IMR-90 (cell line): ENCODE results near the gene NDUFA13. TPM values are rescaled to one million over a fixed set of nuclear protein-coding genes. Genes with fewer than 3 reads are reported as not detected.

ENCODE experiments used
- ATAC-seq: fragments of 200-7000 bp; cut with Tn5 transposase; 2 replicates; pipeline ENCODE4 v1.9.1; 2020; ENCODE audit warnings: low read depth, mild to moderate bottlenecking, moderate library complexity
- BruUV-seq: library from RNA; stranded (reverse); fragments of 400-500 nt; replicated peaks from 2 replicates; lab custom pipeline; 2021; lab: Mats Ljungman, UMichigan
- CTCF ChIA-PET: fragments of 300-600 bp; formaldehyde crosslinking; extraction: SDS; loops from one replicate; lab custom pipeline; 2021; ENCODE audit warnings: antibody characterized with exemption; lab: Yijun Ruan, JAX
- POLR2A ChIA-PET: fragments of 300-600 bp; sonication (Branson Sonifier 250); formaldehyde crosslinking; loops from one replicate; lab custom pipeline; 2022; ENCODE audit warnings: antibody characterized with exemption; ENCODE audit not compliant: unreplicated experiment; lab: Charles Lee
- DNase-seq: peaks from one replicate; pipeline ENCODE4 v3.0.0; 2013
- H2AFZ ChIP-seq: replicated peaks from 2 replicates; pipeline ENCODE3; 2013; ENCODE audit warnings: low read length, mild to moderate bottlenecking; ENCODE audit not compliant: poor library complexity
- H2AK5ac ChIP-seq: 2 replicates; pipeline ENCODE4 v1.6.1; 2013; ENCODE audit warnings: low read depth, low read length, inconsistent platforms
- H2AK9ac ChIP-seq: replicated peaks from 2 replicates; pipeline ENCODE3; 2013; ENCODE audit warnings: mild to moderate bottlenecking, low read depth, low read length, moderate library complexity; ENCODE audit not compliant: poor library complexity
- H2BK120ac ChIP-seq: 2 replicates; pipeline ENCODE4 v1.6.1; 2013; ENCODE audit warnings: low read depth, low read length, inconsistent platforms
- H2BK15ac ChIP-seq: 3 replicates; pipeline ENCODE4 v1.6.1; 2013; ENCODE audit warnings: low read depth, low read length, inconsistent platforms
- H2BK20ac ChIP-seq: 2 replicates; pipeline ENCODE4 v1.6.1; 2013; ENCODE audit warnings: low read depth, mild to moderate bottlenecking, inconsistent platforms, low read length, moderate library complexity
- H2BK5ac ChIP-seq: 2 replicates; pipeline ENCODE4 v1.6.1; 2013; ENCODE audit warnings: mild to moderate bottlenecking, low read depth, low read length, inconsistent platforms; ENCODE audit not compliant: poor library complexity, severe bottlenecking
- H3K14ac ChIP-seq: replicated peaks from 2 replicates; pipeline ENCODE4 v1.6.1; 2013; ENCODE audit warnings: low read depth, low read length, inconsistent platforms
- H3K18ac ChIP-seq: 2 replicates; pipeline ENCODE4 v1.6.1; 2013; ENCODE audit warnings: low read depth, low read length, control low read depth
- H3K23ac ChIP-seq: 2 replicates; pipeline ENCODE4 v1.6.1; 2013; ENCODE audit warnings: low read depth, low read length, inconsistent platforms
- H3K27ac ChIP-seq: 2 replicates; pipeline ENCODE4 v1.5.1; 2013; ENCODE audit warnings: mild to moderate bottlenecking, control low read depth, low read length; ENCODE audit not compliant: insufficient read depth
- H3K27me3 ChIP-seq: 2 replicates; pipeline ENCODE4 v1.6.1; 2013; ENCODE audit warnings: low read length; ENCODE audit not compliant: control insufficient read depth, insufficient read depth
- H3K36me3 ChIP-seq: 2 replicates; pipeline ENCODE4 v1.6.1; 2013; ENCODE audit warnings: low read length, mixed read lengths; ENCODE audit not compliant: control insufficient read depth, insufficient read depth
- H3K4ac ChIP-seq: 2 replicates; pipeline ENCODE4 v1.6.1; 2013; ENCODE audit warnings: low read depth, low read length, inconsistent platforms
- H3K4me1 ChIP-seq: 2 replicates; pipeline ENCODE4 v1.6.1; 2013; ENCODE audit warnings: low read length, mixed read lengths; ENCODE audit not compliant: control insufficient read depth, insufficient read depth
- H3K4me2 ChIP-seq: 2 replicates; pipeline ENCODE4 v1.6.1; 2013; ENCODE audit warnings: low read depth, mild to moderate bottlenecking, control low read depth, low read length, moderate library complexity
- H3K4me3 ChIP-seq: 2 replicates; pipeline ENCODE4 v1.5.1; 2013; ENCODE audit warnings: low read depth, mild to moderate bottlenecking, control low read depth, low read length, moderate library complexity; ENCODE audit not compliant: insufficient read depth
- H3K56ac ChIP-seq: 2 replicates; pipeline ENCODE4 v1.6.1; 2013; ENCODE audit warnings: low read length, inconsistent platforms; ENCODE audit not compliant: insufficient read depth; ENCODE audit errors: extremely low read depth
- H3K79me1 ChIP-seq, 2 experiments: 2 replicates each; pipeline ENCODE4 v1.6.1; 2013; ENCODE audit warnings: low read length in 2 of 2, inconsistent platforms in 1 of 2, low read depth in 1 of 2
- H3K9ac ChIP-seq: 2 replicates; pipeline ENCODE4 v1.6.1; 2013; ENCODE audit warnings: low read depth, low read length, control low read depth
- H3K9me1 ChIP-seq: 2 replicates; pipeline ENCODE4 v1.6.1; 2013; ENCODE audit warnings: low read length, inconsistent platforms; ENCODE audit not compliant: insufficient read depth
- H3K9me3 ChIP-seq: 2 replicates; pipeline ENCODE4 v1.6.1; 2013; ENCODE audit warnings: low read length; ENCODE audit not compliant: control insufficient read depth, insufficient read depth
- H4K20me1 ChIP-seq: 2 replicates; pipeline ENCODE4 v1.6.1; 2013; ENCODE audit warnings: low read length, inconsistent platforms; ENCODE audit not compliant: insufficient read depth
- H4K5ac ChIP-seq: 2 replicates; pipeline ENCODE4 v1.6.1; 2013; ENCODE audit warnings: mild to moderate bottlenecking, low read depth, low read length, control low read depth
- H4K8ac ChIP-seq, 2 experiments: 2 replicates each; pipeline ENCODE4 v1.6.1; 2013; ENCODE audit warnings: low read depth in 2 of 2, low read length in 2 of 2, control low read depth in 1 of 2, inconsistent platforms in 1 of 2
- H4K91ac ChIP-seq: 2 replicates; pipeline ENCODE4 v1.6.1; 2013; ENCODE audit warnings: low read depth, low read length, inconsistent platforms; ENCODE audit not compliant: insufficient read depth
- BHLHE40 ChIP-seq: fragments of 150-350 bp; IDR thresholded peaks from 2 replicates; pipeline ENCODE4 v1.6.1; 2016; ENCODE audit warnings: mild to moderate bottlenecking, low read depth, low read length
- CEBPB ChIP-seq: IDR thresholded peaks from 2 replicates; pipeline ENCODE4 v1.6.1; 2012; ENCODE audit warnings: low read depth, low read length, improper control_type of control experiment
- CTCF ChIP-seq: conservative IDR thresholded peaks from 2 replicates; pipeline ENCODE4 v1.5.1; 2012; ENCODE audit warnings: mild to moderate bottlenecking, low read depth, low read length, improper control_type of control experiment
- RAD21 ChIP-seq: IDR thresholded peaks from 2 replicates; pipeline ENCODE4 v1.6.1; 2012; ENCODE audit warnings: low read length, improper control_type of control experiment
- RCOR1 ChIP-seq: IDR thresholded peaks from 2 replicates; pipeline ENCODE4 v1.6.1; 2012; ENCODE audit warnings: mild to moderate bottlenecking, low read length, improper control_type of control experiment; ENCODE audit not compliant: insufficient replicate concordance
- USF2 ChIP-seq: fragments of 150-350 bp; IDR thresholded peaks from 2 replicates; pipeline ENCODE4 v1.6.1; 2017; ENCODE audit warnings: mild to moderate bottlenecking, antibody characterized with exemption, low read length, low read depth
- WGBS, 2 experiments: methylation state at CpG; one replicate each; pipeline versions ENCODE4 v1.1.5 to v1.1.7; 2013; ENCODE audit warnings: missing lambda C conversion rate in 2 of 2; ENCODE audit not compliant: insufficient read length in 1 of 2; ENCODE audit errors: extremely low coverage in 2 of 2; 5-methylcytosine and 5-hydroxymethylcytosine counted together
- dilution Hi-C: fragments of 300-500 bp; cut with HindIII; formaldehyde crosslinking; loops from one replicate; pipeline ENCODE4 v1.14.3; 2018; ENCODE audit warnings: low sequenced_read_pairs; ENCODE audit not compliant: unreplicated experiment
- in situ Hi-C: fragments of 300-500 bp; cut with MboI; formaldehyde crosslinking; loops from 3 replicates; pipeline ENCODE4 v1.14.3; 2019; ENCODE audit warnings: low sequenced_read_pairs, inconsistent platforms, mixed read lengths
- intact Hi-C: fragments of 100-400 bp; cut with micrococcal nuclease; formaldehyde crosslinking; loops from 2 replicates; pipeline ENCODE4 v1.10.0; 2022
- polyA plus RNA-seq, 3 experiments: library from polyadenylated mRNA; depleted of rRNA; stranded (reverse); fragments of >200 nt; gene quantifications; 2 replicates each; pipeline ENCODE4 v1.2.3, GENCODE V29; 2012; ENCODE audit warnings: low replicate concordance in 1 of 3
- total RNA-seq: library from RNA; depleted of rRNA; stranded (reverse); fragments of >200 nt; gene quantifications from 2 replicates; pipeline ENCODE4 v1.2.3, GENCODE V29; 2012; rRNA removed

Gene NDUFA13
- total and polyA plus RNA-seq, 2 of the 4 experiments (the other 2 are of a cell fraction), result 30.6 to 667 TPM

- Histone ChIP-seq H2BK20ac (no peak overlapping the region), H4K91ac (no peak overlapping the region), H3K9me3 (no peaks in the 10 kb centered on the region), H3K9ac (no peak overlapping the region), H2BK120ac (no peak overlapping the region), H3K79me1 (no peaks in the 10 kb centered on the region), H3K27ac (no peak overlapping the region), H3K56ac (no peak overlapping the region), H2AK5ac (no peak overlapping the region), H3K18ac (no peak overlapping the region), H2BK5ac (no peak overlapping the region), H3K23ac (no peak overlapping the region), H4K20me1 (no peaks in the 10 kb centered on the region), H4K5ac (no peak overlapping the region), H3K9me1 (no peaks in the 10 kb centered on the region), H4K8ac (no peak overlapping the region), H2AFZ (peak overlapping the region; percentile 46), H3K4me1 (no peaks in the 10 kb centered on the region), H3K4me3 (no peak overlapping the region), H3K27me3 (no peaks in the 10 kb centered on the region), H2BK15ac (no peak overlapping the region), H3K36me3 (no peaks in the 10 kb centered on the region), H3K14ac (no peak overlapping the region), H3K4ac (no peak overlapping the region), H3K4me2 (no peak overlapping the region), H2AK9ac (no peak overlapping the region)
- WGBS, 2 experiments, result 57% methylated on average over 3 of the region's 6 CpGs; no CpG with 5 or more reads in 1 of the 2 experiments
- POLR2A ChIA-PET, result no interaction called here
- in situ Hi-C loops, result no loop called here
- dilution Hi-C loops, result no loop called here
- BruUV-seq, result no TSS peak
- ATAC-seq (no peak), DNase-seq (no peak)
- CTCF ChIA-PET, result no interaction called here
- TF ChIP-seq CTCF, result no peak
- no peak for TF ChIP-seq USF2
- no peak for TF ChIP-seq BHLHE40
- TF ChIP-seq RAD21, result no peak
- TF ChIP-seq RCOR1, result no peak
- TF ChIP-seq CEBPB, result no peak
- intact Hi-C loops, result no loop called here
Measured at GRCh38 chr19:19575411-19575810, 59.4 kb downstream of the NDUFA13 start.

Other genes with a start within 250 kb of the NDUFA13 start
- gene TM6SF2, start 242.9 kb upstream of the NDUFA13 start, total RNA-seq, result under 0.01 and 0.18 TPM in 2 replicates
- 0.97 and 1.1 TPM in 2 replicates for gene TM6SF2, start 242.9 kb upstream of the NDUFA13 start, polyA plus RNA-seq (2012; rRNA removed)
- gene SUGP1, start 195.7 kb upstream of the NDUFA13 start, total RNA-seq, result 35.8 and 38.3 TPM in 2 replicates
- 33.2 and 38.6 TPM in 2 replicates for gene SUGP1, start 195.7 kb upstream of the NDUFA13 start, polyA plus RNA-seq (2012; rRNA removed)
- gene MAU2, start 195.4 kb upstream of the NDUFA13 start, total RNA-seq, result 21.7 and 24.6 TPM in 2 replicates
- gene MAU2, start 195.4 kb upstream of the NDUFA13 start, polyA plus RNA-seq (2012; rRNA removed), result 31.1 and 35.5 TPM in 2 replicates
- gene GATAD2A, start 110.5 kb upstream of the NDUFA13 start, total RNA-seq, result 23.5 and 32.8 TPM in 2 replicates
- 33.2 and 44.3 TPM in 2 replicates for gene GATAD2A, start 110.5 kb upstream of the NDUFA13 start, polyA plus RNA-seq (2012; rRNA removed)
- 0.56 and 1.3 TPM in 2 replicates for gene TSSK6, start 677 bp upstream of the NDUFA13 start, total RNA-seq
- gene TSSK6, start 677 bp upstream of the NDUFA13 start, polyA plus RNA-seq (2012; rRNA removed), result 2.0 and 2.2 TPM in 2 replicates
- 0.56 and 0.72 TPM in 2 replicates for gene YJEFN3, start 12.7 kb downstream of the NDUFA13 start, total RNA-seq
- gene YJEFN3, start 12.7 kb downstream of the NDUFA13 start, polyA plus RNA-seq (2012; rRNA removed), result 4.0 and 4.8 TPM in 2 replicates
- 0.18 and 0.28 TPM in 2 replicates for gene CILP2, start 22.0 kb downstream of the NDUFA13 start, total RNA-seq
- 0.87 and 0.96 TPM in 2 replicates for gene CILP2, start 22.0 kb downstream of the NDUFA13 start, polyA plus RNA-seq (2012; rRNA removed)
- gene PBX4, start 102.5 kb downstream of the NDUFA13 start, total RNA-seq, result 0.90 and 1.4 TPM in 2 replicates
- gene PBX4, start 102.5 kb downstream of the NDUFA13 start, polyA plus RNA-seq (2012; rRNA removed), result 2.8 and 2.9 TPM in 2 replicates
- gene LPAR2, start 112.0 kb downstream of the NDUFA13 start, total RNA-seq, result under 0.01 and 0.28 TPM in 2 replicates
- 4.1 and 5.4 TPM in 2 replicates for gene LPAR2, start 112.0 kb downstream of the NDUFA13 start, polyA plus RNA-seq (2012; rRNA removed)
- 4.1 and 4.4 TPM in 2 replicates for gene GMIP, start 127.4 kb downstream of the NDUFA13 start, total RNA-seq
- gene GMIP, start 127.4 kb downstream of the NDUFA13 start, polyA plus RNA-seq (2012; rRNA removed), result 10.9 and 11.0 TPM in 2 replicates
- 13.3 and 15.8 TPM in 2 replicates for gene ATP13A1, start 147.5 kb downstream of the NDUFA13 start, total RNA-seq
- 43.8 and 44.3 TPM in 2 replicates for gene ATP13A1, start 147.5 kb downstream of the NDUFA13 start, polyA plus RNA-seq (2012; rRNA removed)
- 7.3 and 8.3 TPM in 2 replicates for gene ZNF101, start 152.6 kb downstream of the NDUFA13 start, total RNA-seq
- gene ZNF101, start 152.6 kb downstream of the NDUFA13 start, polyA plus RNA-seq (2012; rRNA removed), result 2.2 and 2.8 TPM in 2 replicates
- gene ZNF14, start 216.9 kb downstream of the NDUFA13 start, total RNA-seq, result 5.4 and 5.6 TPM in 2 replicates
- gene ZNF14, start 216.9 kb downstream of the NDUFA13 start, polyA plus RNA-seq (2012; rRNA removed), result 1.0 and 1.2 TPM in 2 replicates